ENCODE data around the gene CTNNA3.

DNA sequence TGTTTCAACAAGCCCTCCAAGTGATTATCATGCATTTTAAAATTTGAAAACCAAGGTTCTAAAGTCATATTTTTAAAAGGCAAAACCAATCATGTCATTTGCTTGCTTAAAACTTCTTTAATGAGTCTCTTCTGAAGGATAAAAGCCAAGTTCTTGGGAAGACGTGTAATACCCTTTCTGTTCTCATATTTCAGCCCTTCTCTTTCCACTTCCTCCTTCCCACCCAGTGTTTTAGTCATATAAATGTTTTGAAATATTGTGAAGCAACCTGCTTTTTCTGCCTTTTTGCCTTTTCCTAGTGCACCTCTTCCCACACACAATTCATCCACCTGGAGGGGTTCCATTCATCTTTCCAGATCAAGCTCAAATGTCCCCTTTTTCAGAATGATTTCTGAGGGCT is 981.3 kb downstream of the CTNNA3 start:
- TF ChIP-seq, protein P1, sequence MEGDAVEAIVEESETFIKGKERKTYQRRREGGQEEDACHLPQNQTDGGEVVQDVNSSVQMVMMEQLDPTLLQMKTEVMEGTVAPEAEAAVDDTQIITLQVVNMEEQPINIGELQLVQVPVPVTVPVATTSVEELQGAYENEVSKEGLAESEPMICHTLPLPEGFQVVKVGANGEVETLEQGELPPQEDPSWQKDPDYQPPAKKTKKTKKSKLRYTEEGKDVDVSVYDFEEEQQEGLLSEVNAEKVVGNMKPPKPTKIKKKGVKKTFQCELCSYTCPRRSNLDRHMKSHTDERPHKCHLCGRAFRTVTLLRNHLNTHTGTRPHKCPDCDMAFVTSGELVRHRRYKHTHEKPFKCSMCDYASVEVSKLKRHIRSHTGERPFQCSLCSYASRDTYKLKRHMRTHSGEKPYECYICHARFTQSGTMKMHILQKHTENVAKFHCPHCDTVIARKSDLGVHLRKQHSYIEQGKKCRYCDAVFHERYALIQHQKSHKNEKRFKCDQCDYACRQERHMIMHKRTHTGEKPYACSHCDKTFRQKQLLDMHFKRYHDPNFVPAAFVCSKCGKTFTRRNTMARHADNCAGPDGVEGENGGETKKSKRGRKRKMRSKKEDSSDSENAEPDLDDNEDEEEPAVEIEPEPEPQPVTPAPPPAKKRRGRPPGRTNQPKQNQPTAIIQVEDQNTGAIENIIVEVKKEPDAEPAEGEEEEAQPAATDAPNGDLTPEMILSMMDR (conservative IDR thresholded peaks at IDR 0.05; ENCODE audit: low read length), result no peak
- TF ChIP-seq EZH2phosphoT487 (IDR thresholded peaks at IDR 0.05; ENCODE audit: borderline replicate concordance), result no peak
